ENCODE measurements around the gene HTR1D. TPM values are rescaled to one million over a fixed set of nuclear protein-coding genes. Genes with fewer than 3 reads are reported as not detected.
A peak's percentile ranks its signal among the peaks of the same experiment; 100 is the strongest.

The HTR1D gene
- polyA plus RNA-seq, 1 donor (not counting 4 experiments of a cell fraction or from before 2014, with no cell fraction given), result 0.08 TPM

DNA sequence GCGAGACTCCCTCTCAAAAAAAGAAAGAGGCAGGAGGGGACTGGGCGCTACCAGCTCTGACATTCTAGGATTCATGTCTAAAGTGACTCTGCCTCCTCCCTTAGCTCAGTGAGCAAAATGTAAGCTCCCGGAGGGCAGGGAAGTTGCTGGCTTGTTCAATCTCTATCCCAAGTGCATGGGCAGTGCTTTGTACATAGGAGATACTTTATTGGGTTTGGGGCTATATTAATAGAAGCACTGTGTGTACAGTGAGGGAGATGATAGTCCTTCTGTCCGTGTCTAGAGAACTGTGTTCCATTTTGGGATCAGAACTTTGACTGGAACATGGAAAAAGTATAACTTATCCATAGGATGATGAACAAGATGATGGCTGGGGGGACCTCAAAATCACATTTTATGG, 31.9 kb downstream of the HTR1D start:
- no peaks in the 10 kb centered on the region for H3K9me3 ChIP-seq (ENCODE audit: control insufficient read depth, low read depth, low read length)
- no peaks in the 10 kb centered on the region for H3K79me2 ChIP-seq (ENCODE audit: control insufficient read depth, insufficient read depth, low read length)
- H3K27me3 ChIP-seq (ENCODE audit: control insufficient read depth, extremely low read depth, insufficient read depth, low read length), result no peaks in the 10 kb centered on the region
- TF ChIP-seq EZH2 (IDR thresholded peaks at IDR 0.05; ENCODE audit: low read length), result no peak
- TF ChIP-seq, protein P1, sequence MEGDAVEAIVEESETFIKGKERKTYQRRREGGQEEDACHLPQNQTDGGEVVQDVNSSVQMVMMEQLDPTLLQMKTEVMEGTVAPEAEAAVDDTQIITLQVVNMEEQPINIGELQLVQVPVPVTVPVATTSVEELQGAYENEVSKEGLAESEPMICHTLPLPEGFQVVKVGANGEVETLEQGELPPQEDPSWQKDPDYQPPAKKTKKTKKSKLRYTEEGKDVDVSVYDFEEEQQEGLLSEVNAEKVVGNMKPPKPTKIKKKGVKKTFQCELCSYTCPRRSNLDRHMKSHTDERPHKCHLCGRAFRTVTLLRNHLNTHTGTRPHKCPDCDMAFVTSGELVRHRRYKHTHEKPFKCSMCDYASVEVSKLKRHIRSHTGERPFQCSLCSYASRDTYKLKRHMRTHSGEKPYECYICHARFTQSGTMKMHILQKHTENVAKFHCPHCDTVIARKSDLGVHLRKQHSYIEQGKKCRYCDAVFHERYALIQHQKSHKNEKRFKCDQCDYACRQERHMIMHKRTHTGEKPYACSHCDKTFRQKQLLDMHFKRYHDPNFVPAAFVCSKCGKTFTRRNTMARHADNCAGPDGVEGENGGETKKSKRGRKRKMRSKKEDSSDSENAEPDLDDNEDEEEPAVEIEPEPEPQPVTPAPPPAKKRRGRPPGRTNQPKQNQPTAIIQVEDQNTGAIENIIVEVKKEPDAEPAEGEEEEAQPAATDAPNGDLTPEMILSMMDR (optimal IDR thresholded peaks at IDR 0.05 in 1 of 3, IDR thresholded peaks at IDR 0.05 in 1 of 3, conservative IDR thresholded peaks at IDR 0.05 in 1 of 3; ENCODE audit: extremely low read depth in 1 of 3, insufficient read depth in 2 of 3, low read length in 3 of 3), result no peak
- FAIRE-seq (no peak), DNase-seq (ENCODE audit: low read depth, low spot score) (no peak)
- no peak overlapping the region for H3K4me2 ChIP-seq (ENCODE audit: control insufficient read depth, extremely low read depth, insufficient read depth, low read depth, low read length)
- H2AFZ ChIP-seq (ENCODE audit: control insufficient read depth, low read length), result no peak overlapping the region
- no peak overlapping the region for H3K27ac ChIP-seq (ENCODE audit: control insufficient read depth, insufficient read depth, low read length)
- peaks cover 15% of the 10 kb centered on the region for H3K4me1 ChIP-seq (ENCODE audit: control insufficient read depth, extremely low read depth, insufficient read depth, low read length)
- H3K9ac ChIP-seq (ENCODE audit: control insufficient read depth, extremely low read depth, insufficient read depth, low read length), result no peak overlapping the region
- no peak overlapping the region for H3K4me3 ChIP-seq (ENCODE audit: control insufficient read depth in 2 of 3, extremely low read depth in 1 of 3, insufficient read depth in 2 of 3, low read depth in 1 of 3, low read length in 3 of 3)
- dilution Hi-C loops (cut with MboI; ENCODE audit: extremely low pct_ligation_motif_present, low sequenced_read_pairs), result no loop called here
- no peaks in the 10 kb centered on the region for H4K20me1 ChIP-seq (ENCODE audit: control insufficient read depth, extremely low read depth, insufficient read depth, low read length)
- no peaks in the 10 kb centered on the region for H3K9me1 ChIP-seq (ENCODE audit: control insufficient read depth, extremely low read depth, insufficient read depth, low read length)
- no peaks in the 10 kb centered on the region for H3K36me3 ChIP-seq (ENCODE audit: control insufficient read depth in 2 of 2, extremely low read depth in 1 of 2, insufficient read depth in 2 of 2, low read length in 2 of 2)

DNA sequence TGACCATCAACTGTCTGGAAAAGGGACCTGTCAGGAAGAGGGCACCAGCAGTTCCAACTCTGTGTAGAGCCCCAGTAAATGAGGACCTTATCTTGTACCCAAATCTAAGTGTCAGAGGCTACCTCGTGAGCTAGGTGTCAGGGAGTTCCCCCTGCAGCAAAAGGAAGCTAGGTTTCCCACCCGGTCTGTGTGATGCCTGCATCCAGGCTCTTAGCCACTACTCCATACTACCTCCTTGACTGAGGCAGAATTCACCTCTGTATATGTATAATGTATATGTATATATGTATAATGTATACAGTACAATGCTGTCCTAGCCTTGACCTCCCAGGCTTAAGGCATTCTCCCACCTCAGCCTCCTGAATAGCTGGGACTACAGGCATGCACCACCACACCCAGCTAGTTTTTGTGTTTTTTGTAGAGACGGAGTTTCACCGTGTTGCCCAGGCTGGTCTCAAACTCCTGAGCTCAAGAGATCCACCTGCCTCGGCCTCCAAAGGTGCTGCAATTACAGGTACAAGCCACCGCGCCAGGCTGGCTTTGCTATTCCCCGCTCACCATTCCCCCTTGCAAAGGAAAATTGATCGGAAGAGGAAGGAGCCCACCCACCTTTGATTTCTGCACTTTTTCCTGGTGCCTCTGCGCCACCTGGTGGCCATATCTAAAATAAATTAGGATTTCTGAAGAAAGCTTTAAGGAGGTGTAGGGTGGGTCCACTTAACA, 32.9 kb downstream of the HTR1D start:
- Histone ChIP-seq H3K9me1 (ENCODE audit: control insufficient read depth, extremely low read depth, insufficient read depth, low read length) (no peaks in the 10 kb centered on the region), H3K9me3 (ENCODE audit: control insufficient read depth, low read depth, low read length) (no peaks in the 10 kb centered on the region), H3K79me2 (ENCODE audit: control insufficient read depth, insufficient read depth, low read length) (no peaks in the 10 kb centered on the region), H2AFZ (ENCODE audit: control insufficient read depth, low read length) (no peak overlapping the region), H3K4me2 (ENCODE audit: control insufficient read depth, extremely low read depth, insufficient read depth, low read depth, low read length) (peak overlapping the region; percentile 58), H3K36me3 (ENCODE audit: control insufficient read depth in 2 of 2, extremely low read depth in 1 of 2, insufficient read depth in 2 of 2, low read length in 2 of 2) (no peaks in the 10 kb centered on the region), H3K9ac (ENCODE audit: control insufficient read depth, extremely low read depth, insufficient read depth, low read length) (peak overlapping the region; percentile 29), H4K20me1 (ENCODE audit: control insufficient read depth, extremely low read depth, insufficient read depth, low read length) (no peaks in the 10 kb centered on the region), H3K27me3 (ENCODE audit: control insufficient read depth, extremely low read depth, insufficient read depth, low read length) (no peaks in the 10 kb centered on the region), H3K27ac (ENCODE audit: control insufficient read depth, insufficient read depth, low read length) (no peak overlapping the region), H3K4me3 (ENCODE audit: control insufficient read depth in 2 of 3, extremely low read depth in 1 of 3, insufficient read depth in 2 of 3, low read depth in 1 of 3, low read length in 3 of 3) (no peak overlapping the region), H3K4me1 (ENCODE audit: control insufficient read depth, extremely low read depth, insufficient read depth, low read length) (peaks cover 14% of the 10 kb centered on the region)
- DNase-seq (ENCODE audit: low read depth, low spot score) (no peak), FAIRE-seq (no peak)
- TF ChIP-seq, protein P1 (optimal IDR thresholded peaks at IDR 0.05 in 1 of 3, IDR thresholded peaks at IDR 0.05 in 1 of 3, conservative IDR thresholded peaks at IDR 0.05 in 1 of 3; ENCODE audit: extremely low read depth in 1 of 3, insufficient read depth in 2 of 3, low read length in 3 of 3), result peak; percentile 60 to 68 (median 61)
- TF ChIP-seq EZH2 (IDR thresholded peaks at IDR 0.05; ENCODE audit: low read length), result no peak
- dilution Hi-C loops (cut with MboI; ENCODE audit: extremely low pct_ligation_motif_present, low sequenced_read_pairs), result loop anchor here (5.0 kb wide), 1 partner anchor 72 kb away; no protein-coding TSS in a partner anchor

Measured in keratinocyte (primary cell).